Type B pancreatic cell (in vitro differentiated cells): ENCODE data around the gene FSD1L. TPM values are rescaled to one million over a fixed set of nuclear protein-coding genes. Genes with fewer than 3 reads are reported as not detected.
"Not testable (repeated sequence)": the region's sequence is repeated elsewhere in the genome, so short reads cannot be mapped to it uniquely, and the experiment has no call there.

Source experiments
- DNase-seq: peaks from one replicate; pipeline ENCODE4 v3.0.0; 2021; ENCODE audit warnings: mixed read lengths; ENCODE audit not compliant: unreplicated experiment; ENCODE audit errors: extremely low spot score
- H3K27ac Mint-ChIP-seq: 2 replicates; pipeline ENCODE4 v1.8.0; 2021; ENCODE audit warnings: mild to moderate bottlenecking, mixed read lengths
- H3K27me3 Mint-ChIP-seq: 2 replicates; pipeline ENCODE4 v1.8.0; 2021; ENCODE audit warnings: mixed read lengths
- H3K36me3 Mint-ChIP-seq: 2 replicates; pipeline ENCODE4 v1.8.0; 2021; ENCODE audit warnings: mixed read lengths
- H3K4me1 Mint-ChIP-seq: one replicate; pipeline ENCODE4 v1.8.0; 2021; ENCODE audit warnings: mixed read lengths; ENCODE audit not compliant: unreplicated experiment
- H3K4me3 Mint-ChIP-seq: 2 replicates; pipeline ENCODE4 v1.8.0; 2021; ENCODE audit warnings: mild to moderate bottlenecking, mixed read lengths
- H3K9me3 Mint-ChIP-seq: 2 replicates; pipeline ENCODE4 v1.8.0; 2021; ENCODE audit warnings: mixed read lengths
- CTCF ChIP-seq: fragments of 200-600 bp; sonication (generic); conservative IDR thresholded peaks from 2 replicates; pipeline ENCODE4 v1.5.0; 2021; ENCODE audit warnings: antibody characterized with exemption, mild to moderate bottlenecking
- total RNA-seq: library from RNA; stranded (reverse); gene quantifications from 2 replicates; pipeline ENCODE4 v1.2.1, GENCODE V29; 2021; ENCODE audit warnings: low replicate concordance

Gene FSD1L
- total RNA-seq, 1 donor from 2014 or later: 11.6 TPM

DNA sequence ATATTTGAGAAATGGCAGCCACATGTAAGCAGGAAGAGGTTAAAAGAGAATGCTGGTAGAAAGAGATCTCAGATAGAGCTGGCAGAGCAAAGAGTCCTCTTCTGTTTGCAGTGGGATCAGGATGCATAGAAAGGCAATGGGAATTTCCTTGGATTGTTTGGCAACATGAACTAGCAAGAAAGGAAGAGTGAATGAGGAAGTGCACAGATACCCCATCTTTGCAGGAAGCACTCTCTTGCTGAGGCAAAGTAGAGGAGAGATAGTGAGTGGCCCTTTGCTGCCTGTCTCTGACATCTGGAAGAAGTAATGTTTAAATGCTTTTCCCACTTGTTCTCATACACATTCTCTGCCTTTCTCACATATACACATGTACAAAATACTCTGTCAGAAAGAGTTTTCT, 124.6 kb downstream of the FSD1L start:
- H3K27me3 Mint-ChIP-seq: no peaks in the 10 kb centered on the region
- DNase-seq: no peak
- no peak overlapping the region for H3K4me3 Mint-ChIP-seq
- H3K4me1 Mint-ChIP-seq: no peaks in the 10 kb centered on the region
- H3K36me3 Mint-ChIP-seq: peaks cover 27% of the 10 kb centered on the region
- peaks cover 10% of the 10 kb centered on the region for H3K9me3 Mint-ChIP-seq
- no peak for TF ChIP-seq CTCF
- H3K27ac Mint-ChIP-seq: no peak overlapping the region

- not testable (repeated sequence) for DNase-seq, H3K27ac Mint-ChIP-seq, H3K9me3 Mint-ChIP-seq, H3K27me3 Mint-ChIP-seq, H3K4me3 Mint-ChIP-seq, H3K4me1 Mint-ChIP-seq
- H3K36me3 Mint-ChIP-seq: peaks cover 18% of the 10 kb centered on the region
These were observed 132.1 kb downstream of the FSD1L start for GRCh38 chr9:105579952-105580351.

DNA sequence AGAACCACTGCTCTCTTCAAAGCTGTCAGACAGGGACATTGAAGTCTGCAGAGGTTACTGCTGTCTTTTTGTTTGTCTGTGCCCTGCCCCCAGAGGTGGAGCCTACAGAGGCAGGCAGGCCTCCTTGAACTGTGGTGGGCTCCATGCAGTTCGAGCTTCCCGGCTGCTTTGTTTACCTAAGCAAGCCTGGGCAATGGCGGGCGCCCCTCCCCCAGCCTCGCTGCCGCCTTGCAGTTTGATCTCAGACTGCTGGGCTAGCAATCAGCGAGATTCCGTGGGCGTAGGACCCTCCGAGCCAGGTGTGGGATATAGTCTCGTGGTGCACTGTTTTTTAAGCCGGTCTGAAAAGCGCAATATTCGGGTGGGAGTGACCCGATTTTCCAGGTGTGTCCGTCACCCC, 133.7 kb downstream of the FSD1L start:
- not testable (repeated sequence) for DNase-seq, H3K4me1 Mint-ChIP-seq, H3K36me3 Mint-ChIP-seq, H3K27ac Mint-ChIP-seq, H3K27me3 Mint-ChIP-seq, H3K4me3 Mint-ChIP-seq, H3K9me3 Mint-ChIP-seq

DNA sequence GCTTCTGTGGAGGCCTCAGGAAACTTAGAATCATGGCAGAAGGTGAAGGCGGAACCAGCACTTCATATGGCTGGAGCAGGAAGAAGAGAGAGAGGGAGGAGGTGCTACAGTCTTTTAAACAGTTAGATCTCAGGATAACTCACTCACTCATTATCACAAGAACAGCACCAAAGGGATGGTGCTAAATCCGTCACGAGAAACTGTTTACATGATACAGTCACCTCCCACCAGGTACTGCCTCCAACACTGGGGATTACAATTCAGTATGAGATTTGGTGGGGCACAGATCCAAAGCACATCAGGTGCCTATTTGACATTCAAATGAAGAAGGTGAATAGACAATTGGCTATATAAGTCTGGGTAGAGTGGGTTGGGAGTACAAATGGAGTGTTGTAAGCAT, 145.3 kb downstream of the FSD1L start:
- H3K36me3 Mint-ChIP-seq: peaks cover 24% of the 10 kb centered on the region
- H3K27ac Mint-ChIP-seq: no peak overlapping the region
- H3K27me3 Mint-ChIP-seq: no peaks in the 10 kb centered on the region
- H3K9me3 Mint-ChIP-seq: peaks cover 8% of the 10 kb centered on the region
- no peak for DNase-seq
- H3K4me3 Mint-ChIP-seq: no peak overlapping the region
- no peaks in the 10 kb centered on the region for H3K4me1 Mint-ChIP-seq
- TF ChIP-seq CTCF: no peak

Other genes with a start within 250 kb of the FSD1L start
- 47.2 and 130 TPM in 2 replicates for gene SLC44A1, start 203.4 kb upstream of the FSD1L start, total RNA-seq
- gene FKTN, start 110.1 kb downstream of the FSD1L start, total RNA-seq: 15.8 and 22.1 TPM in 2 replicates
- 0.65 TPM in 1 of 2 replicates, not detected in the other for gene TAL2, start 214.4 kb downstream of the FSD1L start, total RNA-seq
- gene TMEM38B, start 246.5 kb downstream of the FSD1L start, total RNA-seq: 18.5 and 21.3 TPM in 2 replicates